Astrocyte of the spinal cord (primary cell): ENCODE results near the gene RERE.

Experiments used
- DNase-seq: peaks from one replicate; pipeline ENCODE4 v3.0.0; 2011; ENCODE audit warnings: low read depth, low spot score
- H3K4me3 ChIP-seq: 2 replicates; pipeline ENCODE4 v1.5.1; 2011; ENCODE audit warnings: low read depth, mild to moderate bottlenecking, low read length, moderate library complexity
- in situ Hi-C: cut with HindIII; loops from 2 replicates; pipeline ENCODE4 v1.10.0; 2017; ENCODE audit warnings: low sequenced_read_pairs
- TF ChIP-seq, protein P1 (sequence below): IDR thresholded peaks from 2 replicates; pipeline ENCODE4 v1.5.1; 2012; ENCODE audit warnings: low read depth, mild to moderate bottlenecking, low read length, inconsistent platforms

Gene RERE

GRCh38 chr1:8303876-8304275, 513.6 kb downstream of the RERE start:
- TF ChIP-seq, protein P1, sequence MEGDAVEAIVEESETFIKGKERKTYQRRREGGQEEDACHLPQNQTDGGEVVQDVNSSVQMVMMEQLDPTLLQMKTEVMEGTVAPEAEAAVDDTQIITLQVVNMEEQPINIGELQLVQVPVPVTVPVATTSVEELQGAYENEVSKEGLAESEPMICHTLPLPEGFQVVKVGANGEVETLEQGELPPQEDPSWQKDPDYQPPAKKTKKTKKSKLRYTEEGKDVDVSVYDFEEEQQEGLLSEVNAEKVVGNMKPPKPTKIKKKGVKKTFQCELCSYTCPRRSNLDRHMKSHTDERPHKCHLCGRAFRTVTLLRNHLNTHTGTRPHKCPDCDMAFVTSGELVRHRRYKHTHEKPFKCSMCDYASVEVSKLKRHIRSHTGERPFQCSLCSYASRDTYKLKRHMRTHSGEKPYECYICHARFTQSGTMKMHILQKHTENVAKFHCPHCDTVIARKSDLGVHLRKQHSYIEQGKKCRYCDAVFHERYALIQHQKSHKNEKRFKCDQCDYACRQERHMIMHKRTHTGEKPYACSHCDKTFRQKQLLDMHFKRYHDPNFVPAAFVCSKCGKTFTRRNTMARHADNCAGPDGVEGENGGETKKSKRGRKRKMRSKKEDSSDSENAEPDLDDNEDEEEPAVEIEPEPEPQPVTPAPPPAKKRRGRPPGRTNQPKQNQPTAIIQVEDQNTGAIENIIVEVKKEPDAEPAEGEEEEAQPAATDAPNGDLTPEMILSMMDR = no peak
- in situ Hi-C loops = loop anchor here (25.0 kb wide), 1 partner anchor 292 kb away; no protein-coding TSS in a partner anchor
- DNase-seq = no peak
- H3K4me3 ChIP-seq = no peak overlapping the region

DNA sequence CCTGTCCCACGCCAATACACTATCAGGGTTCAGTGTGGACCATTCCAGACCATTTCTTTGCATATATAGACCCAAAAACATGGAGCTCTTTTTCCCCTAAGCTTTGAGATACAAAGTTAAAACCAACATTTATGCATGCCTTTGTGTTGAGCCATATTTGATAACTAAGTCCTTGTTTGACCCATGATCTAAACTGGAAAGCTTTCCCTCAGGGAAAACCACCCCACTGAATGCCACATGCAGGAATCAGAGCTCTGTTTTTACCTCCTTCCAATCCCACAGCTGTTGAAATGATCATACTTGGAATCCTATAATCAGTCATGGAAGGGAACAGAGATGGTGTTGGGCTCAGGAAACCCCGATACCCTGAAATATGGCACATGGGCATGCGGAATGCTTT, 514.3 kb downstream of the RERE start:
- H3K4me3 ChIP-seq = no peak overlapping the region
- TF ChIP-seq, protein P1 = no peak
- peak; percentile 42 for DNase-seq
- in situ Hi-C loops = loop anchor here (25.0 kb wide), 1 partner anchor 291 kb away; no protein-coding TSS in a partner anchor
